Transverse colon (tissue), 4 donors: ENCODE data around the gene PEG3. TPM values are rescaled to one million over a fixed set of nuclear protein-coding genes. Genes with fewer than 3 reads are reported as not detected.
"Not testable (repeated sequence)": the region's sequence is repeated elsewhere in the genome, so short reads cannot be mapped to it uniquely, and the experiment has no call there.

ENCODE experiments used
- DNase-seq: peaks from one replicate; pipeline ENCODE4 v3.0.0-alpha.2; 2019
- H3K27ac ChIP-seq, 4 donors: fragments of 200-600 bp; sonication (generic); 2 replicates each; pipeline ENCODE4 v1.5.1; 2016 to 2018; ENCODE audit warnings: inconsistent platforms in 4 of 4
- H3K27me3 ChIP-seq: fragments of 200-600 bp; sonication (generic); 2 replicates; pipeline ENCODE4 v1.5.1; 2017; ENCODE audit warnings: inconsistent platforms
- H3K36me3 ChIP-seq, 4 donors: fragments of 200-600 bp; sonication (generic); 2 replicates each; pipeline ENCODE4 v1.5.1; 2017 to 2019; ENCODE audit warnings: inconsistent platforms in 4 of 4
- H3K4me1 ChIP-seq, 4 donors: fragments of 200-600 bp; sonication (generic); 2 replicates each; pipeline ENCODE4 v1.5.1; 2017 to 2020; ENCODE audit warnings: inconsistent platforms in 4 of 4
- H3K4me3 ChIP-seq, 4 donors: fragments of 200-600 bp; sonication (generic); 1 replicate in 1 of 4; 2 replicates in 3 of 4; pipeline versions ENCODE4 v1.5.1 to v1.6.1; 2017 to 2019; ENCODE audit warnings: inconsistent platforms in 4 of 4
- H3K9me3 ChIP-seq, 2 donors: fragments of 200-600 bp; sonication (generic); 2 replicates each; pipeline ENCODE4 v1.5.1; 2017 to 2019; ENCODE audit warnings: inconsistent platforms in 2 of 2
- CTCF ChIP-seq, 5 experiments: fragments of 200-600 bp in 3 of 5; fragments of 450-650 bp in 2 of 5; sonication (generic) in 3 of 5; IDR thresholded peaks; 1 replicate in 2 of 5; 2 replicates in 3 of 5; pipeline ENCODE4 v1.5.1; 2016 to 2017; ENCODE audit warnings: antibody characterized with exemption in 5 of 5, inconsistent platforms in 3 of 5, mild to moderate bottlenecking in 2 of 5, moderate library complexity in 1 of 5
- EP300 ChIP-seq: sonication (generic); formaldehyde crosslinking; IDR thresholded peaks from one replicate; pipeline ENCODE4 v1.6.1; 2017; ENCODE audit warnings: antibody characterized with exemption, low read depth
- POLR2A ChIP-seq: fragments of 450-650 bp; IDR thresholded peaks from one replicate; pipeline ENCODE4 v1.6.1; 2016; ENCODE audit warnings: antibody characterized with exemption, mild to moderate bottlenecking, moderate library complexity
- POLR2AphosphoS5 ChIP-seq, 3 donors: sonication (generic); formaldehyde crosslinking; IDR thresholded peaks; one replicate each; pipeline ENCODE4 v1.6.1; 2016; ENCODE audit warnings: antibody characterized with exemption in 3 of 3
- WGBS, 2 donors: methylation state at CpG; one replicate each; pipeline ENCODE4 v1.1.5; 2018; ENCODE audit warnings: low coverage in 1 of 2; 5-methylcytosine and 5-hydroxymethylcytosine counted together
- in situ Hi-C, 4 donors: fragments of 200-750 bp; cut with MboI; loops; one replicate each; pipeline versions ENCODE4 v1.15.0 to v1.15.1; 2017; ENCODE audit warnings: low sequenced_read_pairs in 3 of 4, low pct_ligation_motif_present in 1 of 4, low pct_unique_long_range_greater_than_20kb in 1 of 4
- intact Hi-C: fragments of 100-400 bp; cut with DNase I; formaldehyde crosslinking; loops from one replicate; pipeline ENCODE4 v1.15.1; 2023; ENCODE audit warnings: low total_unique reads
- total RNA-seq, 4 donors: library from RNA; depleted of rRNA; stranded (reverse); fragments of >200 nt; gene quantifications; one replicate each; pipeline ENCODE4 v1.1.0, GENCODE V29; 2016

The PEG3 gene
- total RNA-seq, 4 donors from 2014 or later = 0.80 to 6.7 (median 3.4) TPM

- Histone ChIP-seq H3K9me3 (peaks cover 0 to 8% of the 10 kb centered on the region in 2 donors), H3K4me3 (no peak overlapping the region), H3K4me1 (no peaks in the 10 kb centered on the region), H3K27me3 (no peaks in the 10 kb centered on the region), H3K36me3 (no peaks in the 10 kb centered on the region), H3K27ac (no peak overlapping the region)
- WGBS, 2 donors = 86 to 87% methylated on average over 6 to 36 of the region's 50 CpGs
- TF ChIP-seq POLR2AphosphoS5 (IDR thresholded peaks at IDR 0.05) (no peak), CTCF (IDR thresholded peaks at IDR 0.05) (no peak), EP300 (no peak), POLR2A (no peak)
- in situ Hi-C loops (no loop called here), intact Hi-C loops (no loop called here)
- DNase-seq = no peak
Measured at GRCh38 chr19:56864443-56865125, 24.1 kb upstream of the PEG3 start.

GRCh38 chr19:56862741-56863140 is 22.2 kb upstream of the PEG3 start:
- H3K4me3 ChIP-seq = no peak overlapping the region
- no peak for TF ChIP-seq POLR2A
- TF ChIP-seq POLR2AphosphoS5 (IDR thresholded peaks at IDR 0.05) = no peak
- TF ChIP-seq EP300 = no peak
- TF ChIP-seq CTCF (IDR thresholded peaks at IDR 0.05) = no peak
- H3K27me3 ChIP-seq = no peaks in the 10 kb centered on the region
- H3K36me3 ChIP-seq = no peaks in the 10 kb centered on the region
- DNase-seq = no peak
- WGBS, 2 donors = 83 to 91% methylated on average over 4 of the region's 4 CpGs
- peaks cover 0 to 8% of the 10 kb centered on the region in 2 donors for H3K9me3 ChIP-seq
- H3K4me1 ChIP-seq = no peaks in the 10 kb centered on the region
- intact Hi-C loops = no loop called here
- H3K27ac ChIP-seq = no peak overlapping the region
- in situ Hi-C loops = no loop called here

- in situ Hi-C loops, H3K36me3 ChIP-seq, DNase-seq, H3K27ac ChIP-seq, intact Hi-C loops, H3K9me3 ChIP-seq, H3K4me3 ChIP-seq, H3K4me1 ChIP-seq, H3K27me3 ChIP-seq: not testable (repeated sequence)
- WGBS, 2 donors = 81 to 87% methylated on average over 9 to 10 of the region's 10 CpGs
Measured at GRCh38 chr19:56860409-56860808, 19.9 kb upstream of the PEG3 start.

- TF ChIP-seq EP300 (no peak), POLR2A (no peak), POLR2AphosphoS5 (IDR thresholded peaks at IDR 0.05) (no peak), CTCF (IDR thresholded peaks at IDR 0.05) (no peak)
- 72 to 87% methylated on average over 2 to 4 of the region's 4 CpGs for WGBS, 2 donors
- intact Hi-C loops (no loop called here), in situ Hi-C loops (no loop called here)
- Histone ChIP-seq H3K27me3 (no peaks in the 10 kb centered on the region), H3K27ac (no peak overlapping the region), H3K9me3 (peaks cover 0 to 4% of the 10 kb centered on the region in 2 donors), H3K4me1 (no peaks in the 10 kb centered on the region), H3K4me3 (no peak overlapping the region), H3K36me3 (no peaks in the 10 kb centered on the region)
- DNase-seq = no peak
Measured at GRCh38 chr19:56858026-56858425, 17.5 kb upstream of the PEG3 start.

- in situ Hi-C loops = no loop called here
- TF ChIP-seq POLR2A (no peak), CTCF (IDR thresholded peaks at IDR 0.05) (no peak), POLR2AphosphoS5 (IDR thresholded peaks at IDR 0.05) (peak; percentile 5 to 48 (median 21)), EP300 (no peak)
- 60 to 61% methylated on average over 3 of the region's 3 CpGs for WGBS, 2 donors
- no peaks in the 10 kb centered on the region for H3K36me3 ChIP-seq
- peak overlapping the region in 1 of 4 donors; percentile 48 for H3K27ac ChIP-seq
- H3K9me3 ChIP-seq = peaks cover 0 to 4% of the 10 kb centered on the region in 2 donors
- no peak overlapping the region for H3K4me3 ChIP-seq
- no peaks in the 10 kb centered on the region for H3K4me1 ChIP-seq
- H3K27me3 ChIP-seq = no peaks in the 10 kb centered on the region
- intact Hi-C loops = no loop called here
- no peak for DNase-seq
Measured at GRCh38 chr19:56856822-56857221, 16.3 kb upstream of the PEG3 start.

GRCh38 chr19:56852361-56852760 is 11.8 kb upstream of the PEG3 start:
- H3K9me3 ChIP-seq, H3K27me3 ChIP-seq, H3K4me1 ChIP-seq, H3K36me3 ChIP-seq, H3K27ac ChIP-seq, H3K4me3 ChIP-seq, DNase-seq, in situ Hi-C loops, intact Hi-C loops: not testable (repeated sequence)
- WGBS, 2 donors = 80 to 87% methylated on average over 1 to 2 of the region's 2 CpGs
